ENCODE results near the gene AATK.

AATK gene

GRCh38 chr17:81161536-81161935, 4.5 kb downstream of the AATK start:
- no peak overlapping the region for H2BK5ac ChIP-seq (ENCODE audit: low read length)
- H2BK120ac ChIP-seq (ENCODE audit: low read depth, low read length), result no peak overlapping the region

GRCh38 chr17:81160747-81161453, 5.1 kb downstream of the AATK start:
- no peaks in the 10 kb centered on the region for H3K79me1 ChIP-seq (ENCODE audit: low read length)
- H3K27ac ChIP-seq (ENCODE audit: low read depth, low read length), result no peak overlapping the region
- no peaks in the 10 kb centered on the region for H3K4me1 ChIP-seq (ENCODE audit: control insufficient read depth, low read depth, low read length)
- H3K9ac ChIP-seq (ENCODE audit: low read length), result no peak overlapping the region
- no peak overlapping the region for H4K8ac ChIP-seq (ENCODE audit: low read depth, low read length)
- H2BK5ac ChIP-seq (ENCODE audit: low read length), result no peak overlapping the region
- no peak overlapping the region for H3K4ac ChIP-seq (ENCODE audit: low read depth, low read length)
- no peak overlapping the region for H3K23ac ChIP-seq (ENCODE audit: low read length)
- H2AK5ac ChIP-seq (ENCODE audit: low read length), result no peak overlapping the region
- H3K36me3 ChIP-seq (ENCODE audit: control insufficient read depth, insufficient read depth, low read length), result no peaks in the 10 kb centered on the region
- no peaks in the 10 kb centered on the region for H3K79me2 ChIP-seq (ENCODE audit: control insufficient read depth, insufficient read depth, low read length)
- H3K4me2 ChIP-seq (ENCODE audit: low read length), result no peak overlapping the region
- no CpG with 5 or more reads among the region's 32 CpGs for WGBS (ENCODE audit: extremely low coverage, insufficient coverage, low lambda C conversion rate)
- no peak overlapping the region for H3K18ac ChIP-seq (ENCODE audit: low read length)
- H3K56ac ChIP-seq (ENCODE audit: low read length), result no peak overlapping the region
- H3K27me3 ChIP-seq (ENCODE audit: insufficient read depth, low read length, poor library complexity), result no peaks in the 10 kb centered on the region
- H4K5ac ChIP-seq (ENCODE audit: low read length), result no peak overlapping the region
- no peak for DNase-seq
- no peak overlapping the region for H2BK15ac ChIP-seq (replicated peaks; ENCODE audit: low read depth)
- H2BK120ac ChIP-seq (ENCODE audit: low read depth, low read length), result no peak overlapping the region
- no peak overlapping the region for H3K4me3 ChIP-seq (ENCODE audit: low read length)

More at GRCh38 chr17:81161536-81161935, 4.5 kb downstream of the AATK start:
- no peak for DNase-seq
- H3K4ac ChIP-seq (ENCODE audit: low read depth, low read length), result no peak overlapping the region
- no peaks in the 10 kb centered on the region for H3K4me1 ChIP-seq (ENCODE audit: control insufficient read depth, low read depth, low read length)
- no peak overlapping the region for H2BK15ac ChIP-seq (replicated peaks; ENCODE audit: low read depth)
- no peak overlapping the region for H3K4me3 ChIP-seq (ENCODE audit: low read length)
- no peak overlapping the region for H3K23ac ChIP-seq (ENCODE audit: low read length)
- no peaks in the 10 kb centered on the region for H3K79me2 ChIP-seq (ENCODE audit: control insufficient read depth, insufficient read depth, low read length)
- H3K4me2 ChIP-seq (ENCODE audit: low read length), result no peak overlapping the region
- no peaks in the 10 kb centered on the region for H3K27me3 ChIP-seq (ENCODE audit: insufficient read depth, low read length, poor library complexity)
- no CpG with 5 or more reads among the region's 15 CpGs for WGBS (ENCODE audit: extremely low coverage, insufficient coverage, low lambda C conversion rate)
- H4K5ac ChIP-seq (ENCODE audit: low read length), result no peak overlapping the region
- no peak overlapping the region for H3K18ac ChIP-seq (ENCODE audit: low read length)
- no peaks in the 10 kb centered on the region for H3K79me1 ChIP-seq (ENCODE audit: low read length)
- no peaks in the 10 kb centered on the region for H3K36me3 ChIP-seq (ENCODE audit: control insufficient read depth, insufficient read depth, low read length)
- H3K27ac ChIP-seq (ENCODE audit: low read depth, low read length), result no peak overlapping the region
- no peak overlapping the region for H3K56ac ChIP-seq (ENCODE audit: low read length)
- H3K9ac ChIP-seq (ENCODE audit: low read length), result no peak overlapping the region
- no peak overlapping the region for H2AK5ac ChIP-seq (ENCODE audit: low read length)
- H4K8ac ChIP-seq (ENCODE audit: low read depth, low read length), result no peak overlapping the region

- WGBS (ENCODE audit: extremely low coverage, insufficient coverage, low lambda C conversion rate), result no CpG with 5 or more reads among the region's 28 CpGs
- H4K5ac ChIP-seq (ENCODE audit: low read length), result no peak overlapping the region
- no peak overlapping the region for H2BK15ac ChIP-seq (replicated peaks; ENCODE audit: low read depth)
- no peak overlapping the region for H4K8ac ChIP-seq (ENCODE audit: low read depth, low read length)
- no peaks in the 10 kb centered on the region for H3K79me1 ChIP-seq (ENCODE audit: low read length)
- no peak overlapping the region for H3K4me3 ChIP-seq (ENCODE audit: low read length)
- no peaks in the 10 kb centered on the region for H3K27me3 ChIP-seq (ENCODE audit: insufficient read depth, low read length, poor library complexity)
- H3K18ac ChIP-seq (ENCODE audit: low read length), result no peak overlapping the region
- no peak for DNase-seq
- no peak overlapping the region for H3K56ac ChIP-seq (ENCODE audit: low read length)
- no peaks in the 10 kb centered on the region for H3K4me1 ChIP-seq (ENCODE audit: control insufficient read depth, low read depth, low read length)
- H2BK5ac ChIP-seq (ENCODE audit: low read length), result no peak overlapping the region
- H3K36me3 ChIP-seq (ENCODE audit: control insufficient read depth, insufficient read depth, low read length), result no peaks in the 10 kb centered on the region
- no peaks in the 10 kb centered on the region for H3K79me2 ChIP-seq (ENCODE audit: control insufficient read depth, insufficient read depth, low read length)
- H3K4me2 ChIP-seq (ENCODE audit: low read length), result no peak overlapping the region
- H3K4ac ChIP-seq (ENCODE audit: low read depth, low read length), result no peak overlapping the region
- no peak overlapping the region for H3K27ac ChIP-seq (ENCODE audit: low read depth, low read length)
- H2AK5ac ChIP-seq (ENCODE audit: low read length), result no peak overlapping the region
- H3K23ac ChIP-seq (ENCODE audit: low read length), result no peak overlapping the region
- H3K9ac ChIP-seq (ENCODE audit: low read length), result no peak overlapping the region
- no peak overlapping the region for H2BK120ac ChIP-seq (ENCODE audit: low read depth, low read length)
Observed at GRCh38 chr17:81160306-81160705, 5.7 kb downstream of the AATK start.

DNA sequence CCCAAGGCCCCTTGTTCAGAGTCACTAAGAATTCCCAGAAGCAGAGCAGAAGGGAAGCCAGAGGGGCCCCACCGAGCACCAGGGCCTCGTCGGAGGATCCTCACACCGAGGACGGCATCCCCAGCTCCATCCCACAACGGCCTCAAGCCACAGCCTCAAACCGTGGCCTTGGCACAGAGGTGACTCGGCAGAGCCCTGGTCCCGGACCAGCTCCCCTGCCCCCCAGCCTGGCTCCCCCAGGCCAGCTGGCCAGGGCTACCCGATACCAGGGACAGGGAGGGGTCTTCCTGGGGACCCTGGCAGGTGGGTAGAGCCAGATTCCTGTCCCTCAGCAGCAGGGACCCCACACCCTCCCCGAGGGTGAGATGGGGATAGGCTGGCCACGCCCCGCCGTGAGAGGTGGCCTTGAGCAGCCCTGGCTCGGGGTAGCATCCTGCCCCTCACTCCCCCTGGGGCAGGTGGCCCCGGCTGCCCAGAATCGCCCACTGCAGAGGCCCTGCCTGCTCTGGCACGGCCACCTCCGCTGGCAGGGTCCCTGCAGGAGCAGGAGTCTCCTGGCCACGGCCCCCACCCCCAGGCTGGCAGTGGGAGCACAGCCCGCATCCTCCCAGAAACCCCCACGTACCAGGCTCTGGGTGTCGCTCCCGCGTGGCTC, 6.3 kb downstream of the AATK start:
- Histone ChIP-seq H3K23ac (ENCODE audit: low read length) (no peak overlapping the region), H4K5ac (ENCODE audit: low read length) (no peak overlapping the region), H3K27ac (ENCODE audit: low read depth, low read length) (no peak overlapping the region), H3K4me2 (ENCODE audit: low read length) (no peak overlapping the region), H2BK15ac (replicated peaks; ENCODE audit: low read depth) (no peak overlapping the region), H3K4me1 (ENCODE audit: control insufficient read depth, low read depth, low read length) (no peaks in the 10 kb centered on the region), H3K56ac (ENCODE audit: low read length) (no peak overlapping the region), H3K18ac (ENCODE audit: low read length) (no peak overlapping the region), H3K4ac (ENCODE audit: low read depth, low read length) (no peak overlapping the region), H2BK120ac (ENCODE audit: low read depth, low read length) (no peak overlapping the region), H3K79me2 (ENCODE audit: control insufficient read depth, insufficient read depth, low read length) (no peaks in the 10 kb centered on the region), H3K4me3 (ENCODE audit: low read length) (no peak overlapping the region), H3K79me1 (ENCODE audit: low read length) (no peaks in the 10 kb centered on the region), H4K8ac (ENCODE audit: low read depth, low read length) (no peak overlapping the region), H2AK5ac (ENCODE audit: low read length) (no peak overlapping the region), H2BK5ac (ENCODE audit: low read length) (no peak overlapping the region), H3K9ac (ENCODE audit: low read length) (no peak overlapping the region), H3K27me3 (ENCODE audit: insufficient read depth, low read length, poor library complexity) (no peaks in the 10 kb centered on the region), H3K36me3 (ENCODE audit: control insufficient read depth, insufficient read depth, low read length) (no peaks in the 10 kb centered on the region)
- no CpG with 5 or more reads among the region's 25 CpGs for WGBS (ENCODE audit: extremely low coverage, insufficient coverage, low lambda C conversion rate)
- DNase-seq, result no peak

GRCh38 chr17:81158688-81159590, 7.1 kb downstream of the AATK start:
- Histone ChIP-seq H2BK120ac (ENCODE audit: low read depth, low read length) (no peak overlapping the region), H3K4me2 (ENCODE audit: low read length) (no peak overlapping the region), H3K36me3 (ENCODE audit: control insufficient read depth, insufficient read depth, low read length) (no peaks in the 10 kb centered on the region), H3K9ac (ENCODE audit: low read length) (no peak overlapping the region), H3K27ac (ENCODE audit: low read depth, low read length) (no peak overlapping the region), H2BK15ac (replicated peaks; ENCODE audit: low read depth) (no peak overlapping the region), H3K79me1 (ENCODE audit: low read length) (no peaks in the 10 kb centered on the region), H3K27me3 (ENCODE audit: insufficient read depth, low read length, poor library complexity) (no peaks in the 10 kb centered on the region), H4K8ac (ENCODE audit: low read depth, low read length) (no peak overlapping the region), H3K4ac (ENCODE audit: low read depth, low read length) (no peak overlapping the region), H3K18ac (ENCODE audit: low read length) (no peak overlapping the region), H3K56ac (ENCODE audit: low read length) (no peak overlapping the region), H4K5ac (ENCODE audit: low read length) (no peak overlapping the region), H3K79me2 (ENCODE audit: control insufficient read depth, insufficient read depth, low read length) (no peaks in the 10 kb centered on the region), H2AK5ac (ENCODE audit: low read length) (no peak overlapping the region), H2BK5ac (ENCODE audit: low read length) (no peak overlapping the region), H3K23ac (ENCODE audit: low read length) (no peak overlapping the region), H3K4me3 (ENCODE audit: low read length) (no peak overlapping the region), H3K4me1 (ENCODE audit: control insufficient read depth, low read depth, low read length) (no peaks in the 10 kb centered on the region)
- no CpG with 5 or more reads among the region's 43 CpGs for whole genome bisulfite sequencing (ENCODE audit: extremely low coverage, insufficient coverage, low lambda C conversion rate)
- no peak for DNase-seq

All from mesendoderm (in vitro differentiated cells).